CD14-positive monocyte (primary cell): Measurements from ENCODE around the gene TULP3. TPM values are rescaled to one million over a fixed set of nuclear protein-coding genes. Genes with fewer than 3 reads are reported as not detected.

Experiments used
- DNase-seq, 3 donors: peaks; one replicate each; pipeline ENCODE4 v3.0.0-alpha.2; 2011 to 2022
- H2AFZ ChIP-seq: 2 replicates; pipeline ENCODE4 v1.6.0; 2012; ENCODE audit warnings: mild to moderate bottlenecking, low read depth, low read length, inconsistent platforms; ENCODE audit not compliant: insufficient read depth, poor library complexity, severe bottlenecking
- H3K27ac ChIP-seq, 2 donors: 1 replicate in 1 of 2; 2 replicates in 1 of 2; pipeline ENCODE4 v1.5.1; 2012 to 2013; ENCODE audit warnings: low read length in 2 of 2, control low read depth in 1 of 2, inconsistent platforms in 1 of 2, low read depth in 1 of 2, mild to moderate bottlenecking in 1 of 2
- H3K27me3 ChIP-seq, 2 donors: one replicate each; pipeline versions ENCODE4 v1.6.0 to v1.6.1; 2011 to 2013; ENCODE audit warnings: low read length in 2 of 2; ENCODE audit not compliant: control insufficient read depth in 2 of 2, insufficient read depth in 2 of 2
- H3K36me3 ChIP-seq, 2 donors: replicated peaks in 1 of 2; 1 replicate in 1 of 2; 2 replicates in 1 of 2; pipeline versions ENCODE4 v1.5.1 to v1.6.1; 2012 to 2013; ENCODE audit warnings: low read length in 2 of 2, control low read depth in 1 of 2, inconsistent platforms in 1 of 2, mild to moderate bottlenecking in 1 of 2; ENCODE audit not compliant: insufficient read depth in 2 of 2, control insufficient read depth in 1 of 2
- H3K4me1 ChIP-seq, 2 donors: 1 replicate in 1 of 2; 2 replicates in 1 of 2; pipeline versions ENCODE4 v1.5.1 to v1.6.1; 2012 to 2013; ENCODE audit warnings: low read length in 2 of 2, control low read depth in 1 of 2, inconsistent platforms in 1 of 2, mild to moderate bottlenecking in 1 of 2, moderate library complexity in 1 of 2; ENCODE audit not compliant: insufficient read depth in 2 of 2, control insufficient read depth in 1 of 2
- H3K4me2 ChIP-seq: replicated peaks from 2 replicates; pipeline ENCODE3; 2012; ENCODE audit warnings: low read length, moderate library complexity, mild to moderate bottlenecking; ENCODE audit not compliant: poor library complexity, severe bottlenecking; ENCODE audit errors: extremely low read depth
- H3K4me3 ChIP-seq, 3 experiments: fragments of 200-600 bp in 1 of 3; sonication (generic) in 1 of 3; replicated peaks in 1 of 3; 1 replicate in 2 of 3; 2 replicates in 1 of 3; pipeline ENCODE4 v1.5.1; 2011 to 2013; ENCODE audit warnings: low read length in 3 of 3, mild to moderate bottlenecking in 3 of 3, control low read depth in 2 of 3, low read depth in 2 of 3, inconsistent platforms in 1 of 3, moderate library complexity in 1 of 3
- H3K79me2 ChIP-seq: 2 replicates; pipeline ENCODE4 v1.6.0; 2012; ENCODE audit warnings: mild to moderate bottlenecking, control low read depth, inconsistent platforms, low read length, moderate library complexity; ENCODE audit not compliant: insufficient read depth
- H3K9ac ChIP-seq: 2 replicates; pipeline ENCODE4 v1.6.0; 2017; ENCODE audit warnings: low read length, mild to moderate bottlenecking; ENCODE audit not compliant: insufficient read depth, poor library complexity, severe bottlenecking
- H3K9me3 ChIP-seq, 2 donors: replicated peaks in 1 of 2; 1 replicate in 1 of 2; 2 replicates in 1 of 2; pipeline versions ENCODE4 v1.5.1 to v1.6.1; 2012 to 2013; ENCODE audit warnings: low read length in 2 of 2, control low read depth in 1 of 2; ENCODE audit not compliant: control insufficient read depth in 1 of 2, insufficient read depth in 1 of 2
- H4K20me1 ChIP-seq: 2 replicates; pipeline ENCODE4 v1.6.0; 2012; ENCODE audit warnings: mild to moderate bottlenecking, low read length, control low read depth, moderate library complexity; ENCODE audit not compliant: insufficient read depth
- H3K27ac Mint-ChIP-seq, 7 donors: one replicate each; pipeline ENCODE4 v1.8.0; 2020; ENCODE audit warnings: mild to moderate bottlenecking in 7 of 7, mixed read lengths in 7 of 7, moderate library complexity in 6 of 7, inconsistent platforms in 2 of 7
- H3K27me3 Mint-ChIP-seq, 3 donors: one replicate each; pipeline ENCODE4 v1.8.0; 2021 to 2022; ENCODE audit warnings: low read depth in 3 of 3, mild to moderate bottlenecking in 3 of 3, mixed read lengths in 3 of 3, moderate library complexity in 3 of 3, inconsistent platforms in 1 of 3
- H3K36me3 Mint-ChIP-seq, 2 donors: one replicate each; pipeline ENCODE4 v1.8.0; 2020; ENCODE audit warnings: mixed read lengths in 2 of 2, inconsistent platforms in 1 of 2, mild to moderate bottlenecking in 1 of 2
- H3K4me1 Mint-ChIP-seq: one replicate; pipeline ENCODE4 v1.8.0; 2020; ENCODE audit warnings: mild to moderate bottlenecking, mixed read lengths
- H3K4me3 Mint-ChIP-seq, 2 donors: one replicate each; pipeline ENCODE4 v1.8.0; 2020; ENCODE audit warnings: mild to moderate bottlenecking in 2 of 2, mixed read lengths in 2 of 2, moderate library complexity in 1 of 2
- H3K9me3 Mint-ChIP-seq, 7 donors: one replicate each; pipeline ENCODE4 v1.8.0; 2020 to 2022; ENCODE audit warnings: mixed read lengths in 7 of 7, mild to moderate bottlenecking in 6 of 7, moderate library complexity in 6 of 7, inconsistent platforms in 2 of 7
- WGBS: methylation state at CpG from one replicate; pipeline ENCODE4 v1.1.5; 2013; ENCODE audit warnings: missing lambda C conversion rate; ENCODE audit not compliant: insufficient coverage; 5-methylcytosine and 5-hydroxymethylcytosine counted together
- intact Hi-C, 2 donors: fragments of 100-400 bp; cut with micrococcal nuclease; formaldehyde crosslinking; loops; one replicate each; pipeline versions ENCODE4 v1.15.0 to v1.15.1; 2023
- polyA plus RNA-seq, 3 donors: library from polyadenylated mRNA; depleted of rRNA in 1 of 3; unstranded in 2 of 3; stranded (reverse) in 1 of 3; fragments of 300-500 nt in 2 of 3; fragments of >200 nt in 1 of 3; fragmentation: Illumina TruSeq in 2 of 3; gene quantifications; 1 replicate in 2 of 3; 2 replicates in 1 of 3; pipeline ENCODE4 v1.2.3, GENCODE V29; 2012 to 2021
- TF ChIP-seq, protein P1 (sequence below): fragments of 200-600 bp; IDR thresholded peaks from one replicate; pipeline ENCODE4 v1.8.0; 2022; ENCODE audit warnings: antibody characterized with exemption, mild to moderate bottlenecking

Gene TULP3
- polyA plus RNA-seq, 3 donors: 1.7 to 3.6 (median 2.3) TPM

DNA sequence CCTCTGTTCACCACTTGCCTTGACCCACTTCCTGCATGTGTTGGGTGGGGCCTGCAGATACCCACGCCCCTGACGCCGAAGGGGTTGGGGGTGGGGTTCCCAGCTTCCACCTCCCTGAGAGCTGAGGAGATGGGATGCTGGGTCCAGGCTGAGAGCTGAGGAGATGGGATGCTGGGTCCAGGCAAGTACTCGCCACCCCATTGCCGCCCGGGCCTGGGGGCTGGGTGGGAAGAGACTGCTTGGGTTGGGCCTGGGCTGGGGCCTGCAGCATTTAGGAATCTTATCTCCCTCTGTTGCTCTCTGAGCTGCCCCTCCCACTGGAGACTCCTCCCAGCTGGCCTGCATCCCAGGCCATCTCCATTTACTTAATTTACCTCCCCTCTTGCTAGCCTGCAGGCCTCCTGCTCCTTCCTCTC is 85.9 kb downstream of the TULP3 start:
- Histone ChIP-seq H3K9me3 (no peaks in the 10 kb centered on the region), H3K4me1 (no peaks in the 10 kb centered on the region), H3K9ac (no peak overlapping the region), H3K79me2 (no peaks in the 10 kb centered on the region), H3K27ac (no peak overlapping the region), H3K4me2 (no peak overlapping the region), H3K4me3 (no peak overlapping the region), H2AFZ (no peak overlapping the region), H4K20me1 (no peaks in the 10 kb centered on the region), H3K27me3 (no peaks in the 10 kb centered on the region), H3K36me3 (no peaks in the 10 kb centered on the region)
- WGBS: no CpG with 5 or more reads among the region's 6 CpGs
- TF ChIP-seq, protein P1, sequence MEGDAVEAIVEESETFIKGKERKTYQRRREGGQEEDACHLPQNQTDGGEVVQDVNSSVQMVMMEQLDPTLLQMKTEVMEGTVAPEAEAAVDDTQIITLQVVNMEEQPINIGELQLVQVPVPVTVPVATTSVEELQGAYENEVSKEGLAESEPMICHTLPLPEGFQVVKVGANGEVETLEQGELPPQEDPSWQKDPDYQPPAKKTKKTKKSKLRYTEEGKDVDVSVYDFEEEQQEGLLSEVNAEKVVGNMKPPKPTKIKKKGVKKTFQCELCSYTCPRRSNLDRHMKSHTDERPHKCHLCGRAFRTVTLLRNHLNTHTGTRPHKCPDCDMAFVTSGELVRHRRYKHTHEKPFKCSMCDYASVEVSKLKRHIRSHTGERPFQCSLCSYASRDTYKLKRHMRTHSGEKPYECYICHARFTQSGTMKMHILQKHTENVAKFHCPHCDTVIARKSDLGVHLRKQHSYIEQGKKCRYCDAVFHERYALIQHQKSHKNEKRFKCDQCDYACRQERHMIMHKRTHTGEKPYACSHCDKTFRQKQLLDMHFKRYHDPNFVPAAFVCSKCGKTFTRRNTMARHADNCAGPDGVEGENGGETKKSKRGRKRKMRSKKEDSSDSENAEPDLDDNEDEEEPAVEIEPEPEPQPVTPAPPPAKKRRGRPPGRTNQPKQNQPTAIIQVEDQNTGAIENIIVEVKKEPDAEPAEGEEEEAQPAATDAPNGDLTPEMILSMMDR: no peak
- peaks cover 0 to 8% (median 6%) of the 10 kb centered on the region in 3 donors for H3K27me3 Mint-ChIP-seq
- H3K36me3 Mint-ChIP-seq: no peaks in the 10 kb centered on the region
- DNase-seq: no peak
- H3K9me3 Mint-ChIP-seq: peaks cover 0 to 1% (median 0%) of the 10 kb centered on the region in 7 donors
- no peak overlapping the region for H3K27ac Mint-ChIP-seq
- intact Hi-C loops: no loop called here
- no peaks in the 10 kb centered on the region for H3K4me1 Mint-ChIP-seq
- no peak overlapping the region for H3K4me3 Mint-ChIP-seq

DNA sequence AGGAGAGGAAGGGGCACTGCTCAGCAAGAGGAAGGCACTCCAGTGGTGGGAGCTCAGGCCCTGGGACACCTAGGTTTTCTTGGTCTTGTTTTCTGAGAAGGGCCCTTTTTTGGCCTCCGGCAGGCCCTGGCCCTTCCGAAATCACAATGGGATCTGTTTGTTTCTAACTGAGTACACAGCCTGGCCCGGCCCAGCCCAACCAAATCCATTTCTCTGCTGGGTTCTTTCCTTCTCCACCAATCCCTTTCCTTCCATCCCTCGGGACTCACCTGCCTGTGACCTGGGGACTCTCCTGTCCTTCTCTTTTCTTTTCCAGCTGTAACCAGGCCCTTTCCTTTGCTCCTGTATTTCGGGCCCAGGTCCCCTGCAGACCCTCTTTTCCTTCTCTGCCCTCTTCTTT is 87.1 kb downstream of the TULP3 start:
- H2AFZ ChIP-seq: no peak overlapping the region
- 100% methylated on average over 3 of the region's 5 CpGs for WGBS
- no peak overlapping the region for H3K4me3 ChIP-seq
- H3K27ac ChIP-seq: no peak overlapping the region
- no peak overlapping the region for H3K9ac ChIP-seq
- Mint-ChIP-seq H3K36me3 (no peaks in the 10 kb centered on the region), H3K4me1 (no peaks in the 10 kb centered on the region), H3K27me3 (peaks cover 4 to 8% (median 6%) of the 10 kb centered on the region in 3 donors), H3K27ac (peak overlapping the region in 1 of 7 donors; percentile 5), H3K9me3 (peaks cover 0 to 1% (median 0%) of the 10 kb centered on the region in 7 donors), H3K4me3 (no peak overlapping the region)
- no peaks in the 10 kb centered on the region for H4K20me1 ChIP-seq
- H3K4me2 ChIP-seq: no peak overlapping the region
- DNase-seq: no peak
- intact Hi-C loops: no loop called here
- no peaks in the 10 kb centered on the region for H3K27me3 ChIP-seq
- H3K36me3 ChIP-seq: no peaks in the 10 kb centered on the region
- TF ChIP-seq, protein P1: no peak
- H3K4me1 ChIP-seq: no peaks in the 10 kb centered on the region
- no peaks in the 10 kb centered on the region for H3K9me3 ChIP-seq
- no peaks in the 10 kb centered on the region for H3K79me2 ChIP-seq
